NCI-H82 treated with DMSO at 0.1 percent for 48 hours (cell line): Measurements from ENCODE around the gene SUCNR1.

Experiments used
- DNase-seq: peaks from one replicate; lab custom pipeline; 2025; ENCODE audit not compliant: unreplicated experiment; lab: John Stamatoyannopoulos, UW

SUCNR1 gene

DNA sequence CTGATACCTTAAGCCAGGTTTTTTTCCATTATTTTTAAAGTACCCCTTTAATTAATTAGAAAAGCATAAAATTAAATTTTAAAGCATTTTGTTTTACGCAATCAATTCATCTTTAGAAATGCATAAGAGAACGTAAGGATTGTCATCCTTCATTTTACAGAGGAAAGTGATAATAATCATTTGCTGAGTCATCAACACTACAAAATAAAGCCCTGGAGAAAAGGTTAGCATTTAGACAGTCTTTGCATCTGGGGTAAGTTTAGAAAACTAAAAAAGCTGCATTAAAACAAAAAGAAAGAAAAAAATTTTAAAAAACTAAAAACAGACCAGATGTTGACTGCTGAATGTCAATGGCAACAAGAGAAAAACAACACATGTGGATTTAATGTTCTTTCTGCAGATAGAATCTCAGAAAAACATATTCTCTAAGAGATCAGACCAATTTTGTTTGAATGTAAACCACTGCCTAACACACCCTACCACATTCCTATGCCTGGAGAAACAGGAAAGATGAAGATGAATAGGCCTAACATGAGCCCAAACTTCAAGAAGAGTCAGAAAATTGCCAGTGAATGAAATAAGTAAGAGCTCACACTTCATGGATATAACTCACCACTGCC lies 59.9 kb downstream of the SUCNR1 start:
- DNase-seq, result no peak
